Left colon (tissue), 2 donors: Measurements from ENCODE around the gene KCTD12. TPM values are rescaled to one million over a fixed set of nuclear protein-coding genes. Genes with fewer than 3 reads are reported as not detected.
"Not testable (repeated sequence)": the region's sequence is repeated elsewhere in the genome, so short reads cannot be mapped to it uniquely, and the experiment has no call there.

ENCODE experiments used
- ATAC-seq: fragments of 200-7000 bp; cut with Tn5 transposase; one replicate; pipeline ENCODE4 v1.9.1; 2020; ENCODE audit warnings: mild to moderate bottlenecking, moderate library complexity
- DNase-seq, 2 donors: peaks; one replicate each; pipeline ENCODE4 v3.0.0-alpha.2; 2020
- intact Hi-C, 2 donors: fragments of 100-400 bp; cut with DNase I in 1 of 2; cut with micrococcal nuclease in 1 of 2; formaldehyde crosslinking; loops; one replicate each; pipeline versions ENCODE4 v1.11.2 to v1.14.0; 2022; cut with DNase I, micrococcal nuclease
- long read RNA-seq: library from polyadenylated mRNA; unstranded; transcript quantifications from one replicate; pipeline ENCODE4 v2.0.0, GENCODE V29; 2021
- total RNA-seq, 2 donors: library from RNA; stranded (reverse); fragmentation: NEBNext Ultra II Directional; extraction: Animal tissue kit (Norgen Biotek cat#: 25700); gene quantifications; one replicate each; pipeline ENCODE4 v1.2.1, GENCODE V29; 2021
- donor health status: DM: no; HTN: no; CAD: no.
- donor health status: DM: yes; HTN: yes; CAD: no.

Gene KCTD12
- total RNA-seq, result 10 to 100 TPM; 49.8 to 53.4 TPM
- long read RNA-seq, full-length matches to known transcripts, result 5 of 5 reads
- long read RNA-seq, partial matches to known transcripts, result 0 of 5 reads
- long read RNA-seq, other reads (novel, unspliced or antisense), result 0 of 5 reads

DNA sequence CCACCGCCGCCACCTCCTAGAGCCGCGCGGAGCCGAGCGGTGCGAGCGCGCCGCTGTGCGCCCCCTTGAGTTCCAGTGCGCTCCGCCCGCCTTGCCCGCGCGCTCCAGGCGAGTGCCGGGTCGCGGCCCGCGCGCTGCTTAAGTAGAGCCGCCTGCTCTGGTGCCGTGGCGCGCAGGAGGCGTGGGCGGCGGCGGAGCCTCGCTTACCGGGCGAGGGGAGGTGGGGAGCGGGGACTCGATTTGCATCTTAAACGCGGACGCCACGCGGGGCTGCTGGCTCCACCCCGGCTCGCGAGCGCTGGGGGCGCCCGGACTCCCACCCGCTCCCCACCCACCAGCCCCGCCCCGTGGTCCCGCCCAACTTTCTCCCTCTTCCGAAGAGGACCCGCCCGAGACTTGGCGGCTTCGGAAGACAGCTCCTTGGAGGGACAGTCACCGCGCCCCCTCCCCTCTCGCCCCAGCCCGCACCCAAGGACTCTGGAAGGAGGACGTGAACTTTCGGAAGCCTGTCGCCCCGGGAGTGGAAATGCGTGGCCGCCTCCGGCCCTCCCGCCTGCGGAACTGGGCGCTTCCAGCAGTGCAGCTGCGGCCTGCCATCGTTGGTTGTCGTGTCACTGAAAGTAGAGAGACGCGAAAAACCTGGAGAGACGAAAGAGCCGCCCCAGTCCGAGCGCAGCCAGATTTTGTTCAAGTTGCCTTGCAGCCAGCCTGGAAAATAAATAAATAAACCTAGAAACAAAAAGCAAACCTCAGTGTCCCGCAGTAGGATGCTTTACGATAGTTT lies at the start of gene KCTD12:
KCTD12 (minus strand) TSS at position 114 of the 784 bp plus-strand sequence. CDS start 257 bp downstream, outside the sequence.
- ATAC-seq (peak; percentile 69), DNase-seq (peak; percentile 84 to 88)
- intact Hi-C loops, result no loop called here

DNA sequence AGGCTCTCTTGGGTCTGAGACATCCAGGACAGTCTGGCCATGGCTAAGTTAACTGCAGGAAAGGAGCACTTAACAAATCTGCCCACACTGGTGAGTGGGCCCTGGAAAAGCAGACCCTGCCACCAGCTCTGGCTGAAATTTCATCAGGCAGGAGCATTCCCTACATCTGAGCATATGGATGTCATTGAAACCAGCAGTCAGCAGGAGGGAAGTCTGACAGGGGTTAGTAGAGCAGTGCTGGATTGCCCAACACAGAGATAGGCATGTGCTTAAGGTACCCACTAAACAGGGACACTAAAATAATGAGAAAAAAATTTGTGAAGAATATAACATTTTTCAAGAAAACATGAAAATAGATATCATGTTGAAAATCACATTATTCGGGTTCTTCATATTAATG lies 48.5 kb upstream of the KCTD12 start:
- ATAC-seq (no peak), DNase-seq (no peak)
- intact Hi-C loops, result no loop called here

DNA sequence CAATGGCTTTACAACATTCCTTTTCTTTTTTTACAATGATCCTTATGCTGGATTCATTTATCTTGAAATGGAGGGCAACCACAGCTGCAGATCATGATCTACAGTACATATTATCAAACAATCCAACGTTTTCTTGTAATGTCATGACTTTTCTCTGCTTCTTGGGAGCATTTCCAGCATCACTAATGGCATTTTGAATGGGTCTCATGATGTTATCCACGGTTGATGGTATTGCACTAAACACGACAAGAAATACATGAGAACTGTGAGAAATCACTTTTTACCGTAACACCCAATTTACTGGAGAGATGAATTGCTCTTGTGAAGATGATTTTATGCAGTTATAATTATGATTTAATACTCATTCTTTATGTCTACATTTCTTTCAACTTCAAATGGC lies 45.9 kb upstream of the KCTD12 start:
- intact Hi-C loops, result no loop called here
- ATAC-seq (no peak), DNase-seq (no peak)

- ATAC-seq (no peak), DNase-seq (no peak)
- intact Hi-C loops, result no loop called here
Measured at GRCh38 chr13:76929851-76930374, 43.7 kb upstream of the KCTD12 start.

- DNase-seq, result no peak
- intact Hi-C loops, result no loop called here
- ATAC-seq, result no peak
Measured at GRCh38 chr13:76929320-76929719, 43.1 kb upstream of the KCTD12 start.

DNA sequence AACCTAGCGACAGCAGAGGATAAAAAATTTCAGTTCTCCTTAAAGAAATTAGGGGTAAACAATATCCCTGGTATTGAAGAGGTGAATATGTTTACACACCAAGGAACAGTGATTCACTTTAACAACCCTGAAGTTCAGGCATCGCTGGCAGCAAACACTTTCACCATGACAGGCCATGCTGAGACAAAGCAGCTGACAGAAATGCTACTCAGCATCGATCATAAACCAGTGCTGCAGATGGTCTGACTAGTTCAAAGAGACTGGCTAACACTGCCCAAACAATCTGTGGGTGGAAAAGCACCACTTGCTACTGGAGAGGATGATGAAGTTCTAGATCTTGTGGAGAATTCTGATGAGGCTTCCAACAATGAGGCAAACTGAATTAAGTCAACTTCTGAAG lies 42.3 kb upstream of the KCTD12 start:
- ATAC-seq (no peak), DNase-seq (no peak)
- intact Hi-C loops, result no loop called here

- ATAC-seq (no peak), DNase-seq (no peak)
- intact Hi-C loops, result no loop called here
Measured at GRCh38 chr13:76927955-76928354, 41.8 kb upstream of the KCTD12 start.

GRCh38 chr13:76925115-76925514 lies 38.9 kb upstream of the KCTD12 start:
- ATAC-seq (no peak), DNase-seq (no peak)
- intact Hi-C loops, result no loop called here

- ATAC-seq (no peak), DNase-seq (no peak)
- intact Hi-C loops, result no loop called here
Measured at GRCh38 chr13:76921516-76921915, 35.3 kb upstream of the KCTD12 start.

GRCh38 chr13:76917755-76918481 lies 31.7 kb upstream of the KCTD12 start:
- intact Hi-C loops, DNase-seq, ATAC-seq: not testable (repeated sequence)

GRCh38 chr13:76917095-76917494 lies 30.9 kb upstream of the KCTD12 start:
- ATAC-seq, result no peak
- DNase-seq, result no peak
- intact Hi-C loops, result no loop called here

DNA sequence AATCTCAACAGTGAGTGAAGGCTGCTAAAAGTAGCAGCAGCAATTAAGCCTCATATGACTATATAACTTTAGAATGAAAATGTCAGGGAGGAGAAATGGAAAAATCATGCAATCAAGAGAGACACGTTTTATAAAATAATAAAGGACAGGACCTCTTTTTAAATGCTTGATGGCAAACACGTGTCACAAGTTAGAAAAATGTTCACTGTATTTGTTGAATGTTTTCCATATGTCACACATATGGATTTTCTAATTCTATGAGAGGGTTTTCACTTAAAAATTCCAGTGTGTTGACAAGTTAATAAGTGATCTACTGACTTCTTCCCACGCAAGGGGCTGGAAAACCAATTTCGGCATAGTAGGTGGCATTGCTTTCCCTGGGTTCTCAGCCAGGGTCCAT lies 27.7 kb upstream of the KCTD12 start:
- no peak for ATAC-seq
- intact Hi-C loops, result no loop called here
- no peak for DNase-seq

DNA sequence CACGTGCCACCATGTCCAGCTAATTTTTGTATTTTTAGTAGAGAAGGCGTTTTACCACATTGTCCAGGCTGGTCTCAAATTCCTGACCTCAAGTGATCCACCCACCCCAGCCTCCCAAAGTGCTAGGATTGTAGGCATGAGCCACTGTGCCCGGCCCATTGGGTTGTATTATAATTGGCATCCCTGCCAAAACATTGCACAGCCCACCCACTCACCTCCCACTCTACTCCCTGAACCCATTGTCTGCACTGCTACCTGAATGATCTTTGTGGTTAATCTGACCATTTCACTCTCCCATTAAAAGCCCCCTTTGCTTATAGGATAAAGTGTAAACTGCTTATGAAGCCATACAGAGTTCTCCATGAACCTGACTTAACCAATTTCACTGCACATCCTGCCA lies 26.3 kb upstream of the KCTD12 start:
- intact Hi-C loops, result no loop called here
- DNase-seq, result no peak
- ATAC-seq, result no peak

GRCh38 chr13:76904507-76904906 lies 18.3 kb upstream of the KCTD12 start:
- ATAC-seq (no peak), DNase-seq (no peak)
- intact Hi-C loops, result loop anchor here in 1 of 2 donors (5.0 to 10.0 kb wide), 3 partner anchors 237 to 1032 kb away; no protein-coding TSS in a partner anchor

DNA sequence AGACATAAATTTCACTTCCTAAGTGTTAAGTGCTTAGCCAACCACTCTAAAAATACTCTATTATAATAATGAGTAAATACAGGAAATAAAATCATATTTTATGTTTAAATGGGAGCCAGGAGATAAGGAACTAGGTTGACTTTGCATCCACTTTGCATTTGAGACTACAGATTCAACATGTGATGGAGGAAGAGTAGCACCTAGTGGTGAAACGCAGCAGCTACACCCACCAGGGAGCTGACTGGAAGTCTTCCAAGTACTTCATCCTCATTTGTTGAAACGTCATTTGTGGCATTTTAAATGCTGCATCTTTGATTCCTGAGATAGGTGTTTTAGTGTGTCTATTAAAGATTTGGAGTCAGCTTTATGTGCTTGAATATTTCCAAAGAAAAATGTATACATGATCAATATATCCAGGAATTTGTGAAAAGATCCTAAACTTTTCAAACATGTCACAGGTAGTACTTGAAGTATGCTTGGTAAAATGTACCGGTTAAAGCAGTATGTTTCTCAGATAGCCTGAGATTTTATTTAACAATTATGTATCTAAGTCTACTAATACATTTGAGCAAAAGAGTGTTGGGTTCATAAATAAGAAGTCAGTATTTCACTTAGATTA lies 17.4 kb upstream of the KCTD12 start:
- intact Hi-C loops, result loop anchor here in 1 of 2 donors (5.0 to 10.0 kb wide), 3 partner anchors 236 to 1031 kb away; no protein-coding TSS in a partner anchor
- ATAC-seq (peak; percentile 92), DNase-seq (peak; percentile 36 to 70)

GRCh38 chr13:76899066-76899465 lies 12.9 kb upstream of the KCTD12 start:
- ATAC-seq, intact Hi-C loops, DNase-seq: not testable (repeated sequence)

- DNase-seq, ATAC-seq, intact Hi-C loops: not testable (repeated sequence)
Measured at GRCh38 chr13:76897171-76897570, 11.0 kb upstream of the KCTD12 start.

DNA sequence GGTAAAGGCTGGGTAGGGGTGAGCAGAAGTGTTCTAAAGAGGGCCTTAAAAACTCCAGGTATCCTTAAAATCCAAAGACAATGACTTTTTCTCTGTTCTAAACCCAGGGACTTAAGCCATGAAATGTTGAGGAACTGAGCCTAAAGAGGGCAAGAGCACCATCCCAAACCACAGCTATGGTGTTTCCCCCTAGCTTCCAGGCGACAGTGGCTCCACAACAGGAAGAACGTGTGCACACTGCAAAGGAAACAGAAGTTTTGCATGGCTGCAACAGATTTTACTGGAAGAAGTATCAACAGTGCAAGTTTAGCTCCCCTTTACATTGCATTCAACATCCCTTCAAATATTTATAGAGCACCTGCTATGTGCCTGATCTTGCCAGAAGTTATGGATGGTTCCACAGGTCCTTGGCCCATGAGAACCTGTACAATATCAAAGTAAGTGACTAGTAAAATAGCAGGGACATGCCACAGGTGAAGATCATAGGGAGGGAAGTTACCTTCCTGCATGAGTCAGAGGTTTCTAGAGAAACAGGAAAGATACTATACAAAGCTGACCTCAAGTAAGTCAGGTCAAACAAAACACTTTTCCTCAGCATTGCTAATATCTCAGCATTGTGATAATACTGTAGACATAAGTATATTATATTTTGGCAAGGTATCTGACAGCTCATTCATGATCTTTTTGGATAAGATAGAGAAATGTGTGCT lies 8.4 kb upstream of the KCTD12 start:
- DNase-seq (no peak), ATAC-seq (no peak)
- intact Hi-C loops, result no loop called here

GRCh38 chr13:76892488-76892887 lies 6.3 kb upstream of the KCTD12 start:
- intact Hi-C loops, result no loop called here
- ATAC-seq (no peak), DNase-seq (no peak)
